Trophoblast cell (in vitro differentiated cells and primary cell): ENCODE data around the gene NCOA4.
"Not testable (repeated sequence)": the region's sequence is repeated elsewhere in the genome, so short reads cannot be mapped to it uniquely, and the experiment has no call there.

Source experiments
- DNase-seq, 2 donors: peaks; one replicate each; pipeline ENCODE4 v3.0.0-alpha.2; 2016
- H2AFZ ChIP-seq: 2 replicates; pipeline ENCODE4 v1.6.1; 2013; ENCODE audit warnings: low read length, moderate library complexity, mild to moderate bottlenecking; ENCODE audit not compliant: insufficient read depth, poor library complexity
- H2AK5ac ChIP-seq: 2 replicates; pipeline ENCODE4 v1.6.1; 2013; ENCODE audit warnings: mild to moderate bottlenecking, low read length
- H2BK120ac ChIP-seq: 2 replicates; pipeline ENCODE4 v1.6.1; 2013; ENCODE audit warnings: low read length, mild to moderate bottlenecking, moderate library complexity; ENCODE audit not compliant: insufficient read depth, poor library complexity
- H2BK12ac ChIP-seq: 2 replicates; pipeline ENCODE4 v1.6.1; 2013; ENCODE audit warnings: mild to moderate bottlenecking, low read length, moderate library complexity
- H2BK5ac ChIP-seq: 2 replicates; pipeline ENCODE4 v1.6.1; 2013; ENCODE audit warnings: low read length, low read depth, moderate library complexity, mild to moderate bottlenecking; ENCODE audit not compliant: poor library complexity
- H3K14ac ChIP-seq: 2 replicates; pipeline ENCODE4 v1.6.1; 2013; ENCODE audit warnings: mild to moderate bottlenecking, low read length
- H3K18ac ChIP-seq: 2 replicates; pipeline ENCODE4 v1.6.1; 2013; ENCODE audit warnings: mild to moderate bottlenecking, low read length
- H3K23ac ChIP-seq: 2 replicates; pipeline ENCODE4 v1.6.1; 2013; ENCODE audit warnings: low read length
- H3K27ac ChIP-seq: 2 replicates; pipeline ENCODE4 v1.5.1; 2013; ENCODE audit warnings: low read depth, mild to moderate bottlenecking, inconsistent platforms, low read length, moderate library complexity
- H3K27me3 ChIP-seq: 2 replicates; pipeline ENCODE4 v1.6.1; 2013; ENCODE audit warnings: inconsistent platforms, mild to moderate bottlenecking, low read length, moderate library complexity; ENCODE audit not compliant: insufficient read depth
- H3K36me3 ChIP-seq, 2 experiments: 1 replicate in 1 of 2; 2 replicates in 1 of 2; pipeline ENCODE4 v1.6.1; 2013; ENCODE audit warnings: low read length in 2 of 2, mild to moderate bottlenecking in 2 of 2, moderate library complexity in 1 of 2; ENCODE audit not compliant: insufficient read depth in 2 of 2, control insufficient read depth in 1 of 2
- H3K4ac ChIP-seq: 2 replicates; pipeline ENCODE4 v1.6.1; 2013; ENCODE audit warnings: low read depth, mild to moderate bottlenecking, low read length, moderate library complexity
- H3K4me1 ChIP-seq, 2 experiments: 1 replicate in 1 of 2; 2 replicates in 1 of 2; pipeline ENCODE4 v1.6.1; 2013; ENCODE audit warnings: low read length in 2 of 2, mild to moderate bottlenecking in 2 of 2, moderate library complexity in 1 of 2; ENCODE audit not compliant: insufficient read depth in 2 of 2, control insufficient read depth in 1 of 2
- H3K4me2 ChIP-seq: 2 replicates; pipeline ENCODE4 v1.6.1; 2013; ENCODE audit warnings: inconsistent platforms, mild to moderate bottlenecking, low read length, moderate library complexity
- H3K4me3 ChIP-seq: 2 replicates; pipeline ENCODE4 v1.5.1; 2013; ENCODE audit warnings: mild to moderate bottlenecking, low read depth, low read length, inconsistent platforms
- H3K79me1 ChIP-seq: one replicate; pipeline ENCODE4 v1.6.1; 2013; ENCODE audit warnings: low read length
- H3K79me2 ChIP-seq: 2 replicates; pipeline ENCODE4 v1.6.1; 2013; ENCODE audit warnings: low read length, mild to moderate bottlenecking; ENCODE audit not compliant: control insufficient read depth, insufficient read depth, poor library complexity
- H3K9ac ChIP-seq: 2 replicates; pipeline ENCODE4 v1.6.1; 2013; ENCODE audit warnings: mild to moderate bottlenecking, low read length
- H3K9me3 ChIP-seq: 2 replicates; pipeline ENCODE4 v1.6.1; 2013; ENCODE audit warnings: low read depth, mild to moderate bottlenecking, control low read depth, inconsistent platforms, low read length; ENCODE audit not compliant: insufficient read depth
- H4K12ac ChIP-seq: 2 replicates; pipeline ENCODE4 v1.6.1; 2013; ENCODE audit warnings: low read depth, mild to moderate bottlenecking, low read length, moderate library complexity
- H4K8ac ChIP-seq: 2 replicates; pipeline ENCODE4 v1.6.1; 2013; ENCODE audit warnings: low read depth, mild to moderate bottlenecking, low read length, moderate library complexity
- H4K91ac ChIP-seq: one replicate; pipeline ENCODE4 v1.6.1; 2013; ENCODE audit warnings: low read depth, mild to moderate bottlenecking, low read length, moderate library complexity
- WGBS: extraction: QIAGEN DNeasy Blood & Tissue Kit; methylation state at CpG from one replicate; pipeline ENCODE4 v1.1.7; 2013; ENCODE audit warnings: missing lambda C conversion rate; ENCODE audit not compliant: insufficient read length, insufficient coverage; ENCODE audit errors: extremely low coverage; 5-methylcytosine and 5-hydroxymethylcytosine counted together

Gene NCOA4

DNA sequence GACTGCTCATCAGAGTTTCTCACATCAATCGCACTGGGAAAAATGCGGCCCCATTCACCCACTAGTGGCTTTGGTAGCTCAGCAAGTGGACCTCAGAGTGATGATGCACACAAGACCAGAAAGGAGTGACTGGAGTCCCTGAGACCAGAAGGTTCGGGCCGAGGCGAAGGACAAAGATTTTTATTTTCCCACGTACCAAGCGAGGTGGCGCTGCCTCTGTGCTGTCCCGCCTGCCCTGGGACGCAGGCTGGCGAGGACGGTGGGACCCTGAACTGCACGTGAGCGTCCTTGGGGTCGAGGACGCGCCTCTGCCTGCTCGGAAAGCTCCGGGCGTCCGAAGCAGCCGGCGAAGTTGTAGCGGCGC, 58.7 kb downstream of the NCOA4 start:
- H3K23ac ChIP-seq, H4K12ac ChIP-seq, H2BK12ac ChIP-seq, H3K4me1 ChIP-seq, H3K79me2 ChIP-seq, H2BK120ac ChIP-seq, H3K79me1 ChIP-seq, H3K27ac ChIP-seq, H3K18ac ChIP-seq, H3K36me3 ChIP-seq, H3K14ac ChIP-seq, H3K27me3 ChIP-seq, H2AK5ac ChIP-seq, H2AFZ ChIP-seq, H3K9me3 ChIP-seq, H2BK5ac ChIP-seq: not testable (repeated sequence)
- no CpG with 5 or more reads among the region's 25 CpGs for WGBS
- peak overlapping the region; percentile 96 for H3K4ac ChIP-seq
- peak overlapping the region; percentile 79 for H4K91ac ChIP-seq
- H3K4me3 ChIP-seq, result peak overlapping the region; percentile 92
- peak overlapping the region; percentile 89 for H3K4me2 ChIP-seq
- peak overlapping the region; percentile 87 for H3K9ac ChIP-seq
- peak overlapping the region; percentile 94 for H4K8ac ChIP-seq
- peak in 1 of 2 donors; percentile 10 for DNase-seq

GRCh38 chr10:45971019-45971418, 59.4 kb downstream of the NCOA4 start:
- not testable (repeated sequence) for H3K18ac ChIP-seq, H2AFZ ChIP-seq, H4K91ac ChIP-seq, H4K8ac ChIP-seq, H2BK120ac ChIP-seq, H3K36me3 ChIP-seq, H3K79me2 ChIP-seq, H3K4ac ChIP-seq, H3K4me1 ChIP-seq, H3K79me1 ChIP-seq, H3K23ac ChIP-seq, H2AK5ac ChIP-seq, H3K9me3 ChIP-seq, H2BK5ac ChIP-seq, H3K4me2 ChIP-seq, H3K9ac ChIP-seq, H3K4me3 ChIP-seq, H3K27ac ChIP-seq, H4K12ac ChIP-seq, H3K27me3 ChIP-seq, H3K14ac ChIP-seq, H2BK12ac ChIP-seq, DNase-seq
- WGBS, result no CpG with 5 or more reads among the region's 14 CpGs

- not testable (repeated sequence) for H2AFZ ChIP-seq, H3K4me3 ChIP-seq, H4K12ac ChIP-seq, H3K4me1 ChIP-seq, H4K91ac ChIP-seq, H2BK12ac ChIP-seq, H2BK120ac ChIP-seq, H3K79me2 ChIP-seq, H3K9me3 ChIP-seq, DNase-seq, H3K27ac ChIP-seq, H3K4ac ChIP-seq, H2AK5ac ChIP-seq, H4K8ac ChIP-seq, H3K23ac ChIP-seq, H2BK5ac ChIP-seq, H3K4me2 ChIP-seq, H3K79me1 ChIP-seq, H3K9ac ChIP-seq, H3K18ac ChIP-seq, H3K27me3 ChIP-seq, H3K14ac ChIP-seq, H3K36me3 ChIP-seq
- no CpG with 5 or more reads among the region's 6 CpGs for WGBS
Measured at GRCh38 chr10:45962686-45963452, 67.6 kb downstream of the NCOA4 start.

DNA sequence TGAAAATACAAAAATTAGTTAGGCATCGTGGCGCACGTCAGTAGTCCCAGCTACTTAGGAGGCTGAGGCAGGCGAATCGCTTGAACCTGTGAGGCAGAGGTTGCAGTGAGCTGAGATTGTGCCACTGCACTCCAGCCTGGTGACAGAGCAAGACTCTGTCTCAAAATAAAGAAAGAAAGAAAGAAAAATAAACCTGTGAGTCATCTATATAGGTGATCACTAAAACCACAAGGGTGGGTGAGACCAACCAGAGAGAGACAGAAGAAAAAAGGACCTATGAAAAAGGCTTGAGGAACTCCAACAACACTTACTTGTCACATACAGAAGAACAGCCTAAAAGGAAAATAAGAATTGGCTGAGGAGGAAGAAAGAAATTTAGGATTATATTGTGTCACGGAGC, 72.5 kb downstream of the NCOA4 start:
- H3K14ac ChIP-seq, H3K9me3 ChIP-seq, H4K12ac ChIP-seq, H3K18ac ChIP-seq, H3K27me3 ChIP-seq, H3K36me3 ChIP-seq, H3K79me2 ChIP-seq, H4K8ac ChIP-seq, H2BK120ac ChIP-seq, H3K4ac ChIP-seq, H3K9ac ChIP-seq, H2AFZ ChIP-seq, H3K79me1 ChIP-seq, H3K4me3 ChIP-seq, H3K4me1 ChIP-seq, H3K27ac ChIP-seq, DNase-seq, H2AK5ac ChIP-seq, H4K91ac ChIP-seq, H2BK12ac ChIP-seq, H3K4me2 ChIP-seq, H2BK5ac ChIP-seq, H3K23ac ChIP-seq: not testable (repeated sequence)
- WGBS, result no CpG with 5 or more reads among the region's 6 CpGs
